ENCODE data around the gene AZU1.
A peak's percentile ranks its signal among the peaks of the same experiment; 100 is the strongest.

AZU1 gene

DNA sequence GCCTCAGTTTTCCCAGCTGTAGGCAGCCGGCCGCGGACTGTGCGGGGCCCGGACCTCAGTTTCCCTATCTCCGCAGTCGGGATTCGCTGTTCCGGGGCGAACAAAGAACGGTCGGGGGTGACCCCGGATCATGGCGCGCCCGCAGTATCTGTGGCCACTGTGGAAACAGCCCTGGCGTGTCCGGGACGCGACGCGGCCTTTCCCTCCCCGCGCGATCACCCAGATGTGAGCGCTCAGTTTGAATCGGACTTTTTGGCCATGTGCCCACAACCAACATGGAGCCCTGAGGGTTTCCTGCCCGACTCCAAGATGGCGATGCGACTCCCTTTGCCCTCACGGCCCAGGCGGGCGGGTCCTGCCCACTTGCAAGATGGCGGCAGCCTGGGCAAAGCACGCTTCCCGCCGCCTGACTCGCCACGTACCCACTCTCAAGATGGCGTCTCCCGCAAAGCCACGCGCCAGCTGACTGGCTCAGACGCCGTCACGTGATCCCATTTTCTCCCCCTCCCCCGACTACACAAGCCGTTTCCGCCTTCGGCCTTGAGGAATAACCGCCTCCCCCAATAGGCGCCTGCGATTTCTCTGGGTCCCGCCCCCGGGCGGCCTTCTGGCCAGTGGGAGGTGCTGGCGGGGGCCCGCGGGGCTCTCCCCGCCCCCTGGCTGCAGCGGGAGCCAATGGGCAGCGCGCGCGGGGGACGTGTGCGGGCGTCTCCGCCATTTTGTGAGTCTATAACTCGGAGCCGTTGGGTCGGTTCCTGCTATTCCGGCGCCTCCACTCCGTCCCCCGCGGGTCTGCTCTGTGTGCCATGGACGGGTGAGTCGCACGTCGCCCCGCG is 30.7 kb upstream of the AZU1 start, which contains the start of gene PTBP1 (continued):
- TF ChIP-seq, protein P1, sequence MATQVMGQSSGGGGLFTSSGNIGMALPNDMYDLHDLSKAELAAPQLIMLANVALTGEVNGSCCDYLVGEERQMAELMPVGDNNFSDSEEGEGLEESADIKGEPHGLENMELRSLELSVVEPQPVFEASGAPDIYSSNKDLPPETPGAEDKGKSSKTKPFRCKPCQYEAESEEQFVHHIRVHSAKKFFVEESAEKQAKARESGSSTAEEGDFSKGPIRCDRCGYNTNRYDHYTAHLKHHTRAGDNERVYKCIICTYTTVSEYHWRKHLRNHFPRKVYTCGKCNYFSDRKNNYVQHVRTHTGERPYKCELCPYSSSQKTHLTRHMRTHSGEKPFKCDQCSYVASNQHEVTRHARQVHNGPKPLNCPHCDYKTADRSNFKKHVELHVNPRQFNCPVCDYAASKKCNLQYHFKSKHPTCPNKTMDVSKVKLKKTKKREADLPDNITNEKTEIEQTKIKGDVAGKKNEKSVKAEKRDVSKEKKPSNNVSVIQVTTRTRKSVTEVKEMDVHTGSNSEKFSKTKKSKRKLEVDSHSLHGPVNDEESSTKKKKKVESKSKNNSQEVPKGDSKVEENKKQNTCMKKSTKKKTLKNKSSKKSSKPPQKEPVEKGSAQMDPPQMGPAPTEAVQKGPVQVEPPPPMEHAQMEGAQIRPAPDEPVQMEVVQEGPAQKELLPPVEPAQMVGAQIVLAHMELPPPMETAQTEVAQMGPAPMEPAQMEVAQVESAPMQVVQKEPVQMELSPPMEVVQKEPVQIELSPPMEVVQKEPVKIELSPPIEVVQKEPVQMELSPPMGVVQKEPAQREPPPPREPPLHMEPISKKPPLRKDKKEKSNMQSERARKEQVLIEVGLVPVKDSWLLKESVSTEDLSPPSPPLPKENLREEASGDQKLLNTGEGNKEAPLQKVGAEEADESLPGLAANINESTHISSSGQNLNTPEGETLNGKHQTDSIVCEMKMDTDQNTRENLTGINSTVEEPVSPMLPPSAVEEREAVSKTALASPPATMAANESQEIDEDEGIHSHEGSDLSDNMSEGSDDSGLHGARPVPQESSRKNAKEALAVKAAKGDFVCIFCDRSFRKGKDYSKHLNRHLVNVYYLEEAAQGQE (tag by site-specific recombination; IDR thresholded peaks at IDR 0.05): no peak
- TF ChIP-seq ZNF341 (tag by site-specific recombination; IDR thresholded peaks at IDR 0.05; ENCODE audit: low read depth) (peak; percentile 89), ZNF133 (tag by site-specific recombination; IDR thresholded peaks at IDR 0.05) (no peak), HOXC10 (CRISPR knock-in tag; IDR thresholded peaks at IDR 0.05) (0 out of 2 replicates have a peak, but pooled peaks have one; percentile 67), BCL11A (tag by site-specific recombination; IDR thresholded peaks at IDR 0.05; ENCODE audit: low read depth) (no peak), ZNF791 (tag by site-specific recombination; IDR thresholded peaks at IDR 0.05) (no peak), ZNF707 (tag by site-specific recombination; IDR thresholded peaks at IDR 0.05) (no peak), TRIM28 (IDR thresholded peaks at IDR 0.05; ENCODE audit: borderline replicate concordance, low read length) (no peak; the same call in 1 of the 2 replicates), ZNF214 (tag by site-specific recombination; IDR thresholded peaks at IDR 0.05; ENCODE audit: borderline replicate concordance) (no peak), ZNF560 (tag by site-specific recombination; IDR thresholded peaks at IDR 0.05; ENCODE audit: borderline replicate concordance) (no peak), ZNF571 (tag by site-specific recombination; IDR thresholded peaks at IDR 0.05) (no peak), ZNF837 (tag by site-specific recombination; IDR thresholded peaks at IDR 0.05) (no peak), ZXDB (tag by site-specific recombination; IDR thresholded peaks at IDR 0.05) (peak; percentile 88), ZNF140 (tag by site-specific recombination; IDR thresholded peaks at IDR 0.05) (no peak), ZNF426 (tag by site-specific recombination; IDR thresholded peaks at IDR 0.05) (no peak), SCRT2 (tag by site-specific recombination; IDR thresholded peaks at IDR 0.05) (no peak), ZNF248 (tag by site-specific recombination; IDR thresholded peaks at IDR 0.05) (no peak), ZFHX2 (tag by site-specific recombination; conservative IDR thresholded peaks at IDR 0.05) (peak; percentile 80), FEZF1 (tag by site-specific recombination; IDR thresholded peaks at IDR 0.05) (no peak), GLI2 (tag by site-specific recombination; IDR thresholded peaks at IDR 0.05; ENCODE audit: borderline replicate concordance, low read depth) (no peak), ZNF830 (tag by site-specific recombination; IDR thresholded peaks at IDR 0.05; ENCODE audit: low read depth) (no peak)
- TF ChIP-seq, protein P2, sequence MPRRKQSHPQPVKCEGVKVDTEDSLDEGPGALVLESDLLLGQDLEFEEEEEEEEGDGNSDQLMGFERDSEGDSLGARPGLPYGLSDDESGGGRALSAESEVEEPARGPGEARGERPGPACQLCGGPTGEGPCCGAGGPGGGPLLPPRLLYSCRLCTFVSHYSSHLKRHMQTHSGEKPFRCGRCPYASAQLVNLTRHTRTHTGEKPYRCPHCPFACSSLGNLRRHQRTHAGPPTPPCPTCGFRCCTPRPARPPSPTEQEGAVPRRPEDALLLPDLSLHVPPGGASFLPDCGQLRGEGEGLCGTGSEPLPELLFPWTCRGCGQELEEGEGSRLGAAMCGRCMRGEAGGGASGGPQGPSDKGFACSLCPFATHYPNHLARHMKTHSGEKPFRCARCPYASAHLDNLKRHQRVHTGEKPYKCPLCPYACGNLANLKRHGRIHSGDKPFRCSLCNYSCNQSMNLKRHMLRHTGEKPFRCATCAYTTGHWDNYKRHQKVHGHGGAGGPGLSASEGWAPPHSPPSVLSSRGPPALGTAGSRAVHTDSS (tag by site-specific recombination; IDR thresholded peaks at IDR 0.05): no peak
- TF ChIP-seq, protein P3, sequence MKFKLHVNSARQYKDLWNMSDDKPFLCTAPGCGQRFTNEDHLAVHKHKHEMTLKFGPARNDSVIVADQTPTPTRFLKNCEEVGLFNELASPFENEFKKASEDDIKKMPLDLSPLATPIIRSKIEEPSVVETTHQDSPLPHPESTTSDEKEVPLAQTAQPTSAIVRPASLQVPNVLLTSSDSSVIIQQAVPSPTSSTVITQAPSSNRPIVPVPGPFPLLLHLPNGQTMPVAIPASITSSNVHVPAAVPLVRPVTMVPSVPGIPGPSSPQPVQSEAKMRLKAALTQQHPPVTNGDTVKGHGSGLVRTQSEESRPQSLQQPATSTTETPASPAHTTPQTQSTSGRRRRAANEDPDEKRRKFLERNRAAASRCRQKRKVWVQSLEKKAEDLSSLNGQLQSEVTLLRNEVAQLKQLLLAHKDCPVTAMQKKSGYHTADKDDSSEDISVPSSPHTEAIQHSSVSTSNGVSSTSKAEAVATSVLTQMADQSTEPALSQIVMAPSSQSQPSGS (tag by site-specific recombination; IDR thresholded peaks at IDR 0.05; ENCODE audit: low read depth): no peak
- TF ChIP-seq, protein P4, sequence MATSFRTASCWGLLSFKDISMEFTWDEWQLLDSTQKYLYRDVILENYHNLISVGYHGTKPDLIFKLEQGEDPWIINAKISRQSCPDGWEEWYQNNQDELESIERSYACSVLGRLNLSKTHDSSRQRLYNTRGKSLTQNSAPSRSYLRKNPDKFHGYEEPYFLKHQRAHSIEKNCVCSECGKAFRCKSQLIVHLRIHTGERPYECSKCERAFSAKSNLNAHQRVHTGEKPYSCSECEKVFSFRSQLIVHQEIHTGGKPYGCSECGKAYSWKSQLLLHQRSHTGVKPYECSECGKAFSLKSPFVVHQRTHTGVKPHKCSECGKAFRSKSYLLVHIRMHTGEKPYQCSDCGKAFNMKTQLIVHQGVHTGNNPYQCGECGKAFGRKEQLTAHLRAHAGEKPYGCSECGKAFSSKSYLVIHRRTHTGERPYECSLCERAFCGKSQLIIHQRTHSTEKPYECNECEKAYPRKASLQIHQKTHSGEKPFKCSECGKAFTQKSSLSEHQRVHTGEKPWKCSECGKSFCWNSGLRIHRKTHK (tag by site-specific recombination; IDR thresholded peaks at IDR 0.05): no peak
- TF ChIP-seq, protein P5, sequence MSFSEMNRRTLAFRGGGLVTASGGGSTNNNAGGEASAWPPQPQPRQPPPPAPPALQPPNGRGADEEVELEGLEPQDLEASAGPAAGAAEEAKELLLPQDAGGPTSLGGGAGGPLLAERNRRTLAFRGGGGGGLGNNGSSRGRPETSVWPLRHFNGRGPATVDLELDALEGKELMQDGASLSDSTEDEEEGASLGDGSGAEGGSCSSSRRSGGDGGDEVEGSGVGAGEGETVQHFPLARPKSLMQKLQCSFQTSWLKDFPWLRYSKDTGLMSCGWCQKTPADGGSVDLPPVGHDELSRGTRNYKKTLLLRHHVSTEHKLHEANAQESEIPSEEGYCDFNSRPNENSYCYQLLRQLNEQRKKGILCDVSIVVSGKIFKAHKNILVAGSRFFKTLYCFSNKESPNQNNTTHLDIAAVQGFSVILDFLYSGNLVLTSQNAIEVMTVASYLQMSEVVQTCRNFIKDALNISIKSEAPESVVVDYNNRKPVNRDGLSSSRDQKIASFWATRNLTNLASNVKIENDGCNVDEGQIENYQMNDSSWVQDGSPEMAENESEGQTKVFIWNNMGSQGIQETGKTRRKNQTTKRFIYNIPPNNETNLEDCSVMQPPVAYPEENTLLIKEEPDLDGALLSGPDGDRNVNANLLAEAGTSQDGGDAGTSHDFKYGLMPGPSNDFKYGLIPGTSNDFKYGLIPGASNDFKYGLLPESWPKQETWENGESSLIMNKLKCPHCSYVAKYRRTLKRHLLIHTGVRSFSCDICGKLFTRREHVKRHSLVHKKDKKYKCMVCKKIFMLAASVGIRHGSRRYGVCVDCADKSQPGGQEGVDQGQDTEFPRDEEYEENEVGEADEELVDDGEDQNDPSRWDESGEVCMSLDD (tag by site-specific recombination; IDR thresholded peaks at IDR 0.05): no peak
- TF ChIP-seq, protein P6, sequence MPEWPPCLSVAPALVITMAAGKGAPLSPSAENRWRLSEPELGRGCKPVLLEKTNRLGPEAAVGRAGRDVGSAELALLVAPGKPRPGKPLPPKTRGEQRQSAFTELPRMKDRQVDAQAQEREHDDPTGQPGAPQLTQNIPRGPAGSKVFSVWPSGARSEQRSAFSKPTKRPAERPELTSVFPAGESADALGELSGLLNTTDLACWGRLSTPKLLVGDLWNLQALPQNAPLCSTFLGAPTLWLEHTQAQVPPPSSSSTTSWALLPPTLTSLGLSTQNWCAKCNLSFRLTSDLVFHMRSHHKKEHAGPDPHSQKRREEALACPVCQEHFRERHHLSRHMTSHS (tag by site-specific recombination; IDR thresholded peaks at IDR 0.05): no peak
- TF ChIP-seq, protein P7, sequence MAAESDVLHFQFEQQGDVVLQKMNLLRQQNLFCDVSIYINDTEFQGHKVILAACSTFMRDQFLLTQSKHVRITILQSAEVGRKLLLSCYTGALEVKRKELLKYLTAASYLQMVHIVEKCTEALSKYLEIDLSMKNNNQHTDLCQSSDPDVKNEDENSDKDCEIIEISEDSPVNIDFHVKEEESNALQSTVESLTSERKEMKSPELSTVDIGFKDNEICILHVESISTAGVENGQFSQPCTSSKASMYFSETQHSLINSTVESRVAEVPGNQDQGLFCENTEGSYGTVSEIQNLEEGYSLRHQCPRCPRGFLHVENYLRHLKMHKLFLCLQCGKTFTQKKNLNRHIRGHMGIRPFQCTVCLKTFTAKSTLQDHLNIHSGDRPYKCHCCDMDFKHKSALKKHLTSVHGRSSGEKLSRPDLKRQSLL (tag by site-specific recombination; IDR thresholded peaks at IDR 0.05): peak; percentile 66

All from HEK293 (cell line).